ENCODE measurements around the gene CDKAL1. TPM values are rescaled to one million over a fixed set of nuclear protein-coding genes. Genes with fewer than 3 reads are reported as not detected.

The CDKAL1 gene
- polyA plus RNA-seq, 2 of the 4 experiments (the other 2 are of a cell fraction) = 4.7 to 8.3 TPM

DNA sequence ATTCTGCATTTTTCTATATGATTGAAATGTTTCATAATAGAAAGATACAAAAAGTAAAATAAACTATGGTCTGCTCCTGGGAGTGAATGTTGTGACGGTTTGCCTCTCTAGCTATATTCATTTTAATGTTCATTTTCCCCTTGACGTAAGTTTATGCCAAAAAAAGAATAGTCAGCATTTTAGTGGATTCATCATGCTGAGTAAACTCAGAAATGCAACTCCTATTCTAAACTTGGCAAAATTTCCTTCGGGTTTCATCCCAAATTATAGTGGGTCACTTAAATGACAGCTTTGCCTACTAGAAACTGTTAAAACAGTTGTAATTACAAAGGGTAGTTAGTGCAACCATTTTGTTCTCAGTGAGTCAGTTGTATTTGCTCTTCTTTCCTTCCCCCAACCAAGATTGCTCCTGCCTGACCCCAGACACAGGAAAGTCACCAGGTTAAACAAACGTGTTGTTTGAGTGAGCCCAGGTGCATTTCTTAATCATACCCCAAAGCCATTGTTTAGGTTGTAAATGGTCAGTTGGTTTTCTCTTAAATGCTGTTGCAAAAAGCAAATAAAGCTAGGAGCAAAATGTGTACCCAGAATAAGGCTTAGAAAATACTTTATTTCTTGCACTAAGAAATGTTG is 577.0 kb downstream of the CDKAL1 start:
- ChIA-PET POLR2A (no interaction called here), CTCF (interaction anchor here (0.6 kb wide), 2 partner anchors 22 to 23 kb away, joined by 3 to 4 read pairs; no protein-coding TSS in a partner anchor)
- FAIRE-seq (no peak), DNase-seq (ENCODE audit: low read depth in 1 of 2, low spot score in 1 of 2) (peak in 1 of 2 experiments; percentile 22), ATAC-seq (no peak)
- H3K27ac ChIP-seq = peak overlapping the region; percentile 39 to 82; a peak in 5 of 6 replicates
- TF ChIP-seq KDM5A (IDR thresholded peaks at IDR 0.05) (no peak), FOSB (CRISPR knock-in tag; IDR thresholded peaks at IDR 0.05) (no peak), NFE2L2 (conservative IDR thresholded peaks at IDR 0.05; ENCODE audit: low read length) (no peak), JUNB (IDR thresholded peaks at IDR 0.05) (peak; percentile 14; the same call in 1 of the 2 replicates), MAFK (IDR thresholded peaks at IDR 0.05; ENCODE audit: partially characterized antibody) (peak; percentile 90), CEBPB (IDR thresholded peaks at IDR 0.05) (peak in 1 of 2 experiments; percentile 30; a peak in 1 of 4 replicates), RARB (CRISPR knock-in tag; IDR thresholded peaks at IDR 0.05) (no peak), EP300 (IDR thresholded peaks at IDR 0.05) (peak; percentile 25 to 61; a peak in 3 of 5 replicates), SMC3 (IDR thresholded peaks at IDR 0.05) (peak; percentile 15; the same call in 1 of the 3 replicates)
- TF ChIP-seq, protein P1, sequence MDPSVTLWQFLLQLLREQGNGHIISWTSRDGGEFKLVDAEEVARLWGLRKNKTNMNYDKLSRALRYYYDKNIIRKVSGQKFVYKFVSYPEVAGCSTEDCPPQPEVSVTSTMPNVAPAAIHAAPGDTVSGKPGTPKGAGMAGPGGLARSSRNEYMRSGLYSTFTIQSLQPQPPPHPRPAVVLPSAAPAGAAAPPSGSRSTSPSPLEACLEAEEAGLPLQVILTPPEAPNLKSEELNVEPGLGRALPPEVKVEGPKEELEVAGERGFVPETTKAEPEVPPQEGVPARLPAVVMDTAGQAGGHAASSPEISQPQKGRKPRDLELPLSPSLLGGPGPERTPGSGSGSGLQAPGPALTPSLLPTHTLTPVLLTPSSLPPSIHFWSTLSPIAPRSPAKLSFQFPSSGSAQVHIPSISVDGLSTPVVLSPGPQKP (IDR thresholded peaks at IDR 0.05; ENCODE audit: low read depth, low read length) = no peak
- TF ChIP-seq, protein P2, sequence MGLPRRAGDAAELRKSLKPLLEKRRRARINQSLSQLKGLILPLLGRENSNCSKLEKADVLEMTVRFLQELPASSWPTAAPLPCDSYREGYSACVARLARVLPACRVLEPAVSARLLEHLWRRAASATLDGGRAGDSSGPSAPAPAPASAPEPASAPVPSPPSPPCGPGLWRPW (IDR thresholded peaks at IDR 0.05) = no peak
- no peak overlapping the region for H3K4me3 ChIP-seq
- H3K4me1 ChIP-seq = peaks cover 36% of the 10 kb centered on the region
- H3K9me3 ChIP-seq = no peaks in the 10 kb centered on the region
- WGBS (ENCODE audit: missing lambda C conversion rate) = 40% methylated on average over 4 of the region's 4 CpGs
- peak overlapping the region; percentile 43 for H3K4me2 ChIP-seq

DNA sequence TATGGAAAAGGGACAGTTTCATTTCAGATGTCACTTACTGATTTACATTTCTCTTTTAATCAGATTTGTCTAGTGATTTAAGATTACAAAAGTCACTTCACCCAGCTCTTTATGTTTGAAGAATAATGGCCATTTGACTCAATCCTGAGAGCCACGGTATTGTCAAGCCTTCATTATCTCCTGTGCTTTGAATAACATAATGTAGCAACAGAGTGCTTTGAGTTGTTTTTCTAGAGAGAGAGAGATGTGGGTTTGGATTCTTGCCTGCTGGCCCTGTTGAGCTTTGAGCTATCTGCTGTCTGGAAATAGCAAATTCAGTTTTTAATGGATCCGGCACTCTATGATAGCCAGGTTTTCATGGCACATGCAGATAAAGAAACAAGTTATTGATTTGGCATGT is 580.9 kb downstream of the CDKAL1 start:
- ChIA-PET POLR2A (no interaction called here), CTCF (interaction anchor here (1.5 kb wide), 1 partner anchor 110 kb away, joined by 3 read pairs; no protein-coding TSS in a partner anchor)
- no peak for ATAC-seq
- DNase-seq (ENCODE audit: low read depth in 1 of 2, low spot score in 1 of 2) = no peak
- Histone ChIP-seq H3K27ac (no peak overlapping the region), H3K4me2 (no peak overlapping the region), H3K4me1 (peaks cover 23% of the 10 kb centered on the region), H3K4me3 (no peak overlapping the region), H3K9me3 (no peaks in the 10 kb centered on the region)
- FAIRE-seq = no peak
- 74% methylated on average over 2 of the region's 2 CpGs for WGBS (ENCODE audit: missing lambda C conversion rate)
- TF ChIP-seq NFE2L2 (conservative IDR thresholded peaks at IDR 0.05; ENCODE audit: low read length) (no peak), HOXB13 (CRISPR knock-in tag; IDR thresholded peaks at IDR 0.05; ENCODE audit: low read depth) (no peak), CHD2 (IDR thresholded peaks at IDR 0.05; ENCODE audit: low read length, partially characterized antibody) (no peak), TFCP2L1 (CRISPR knock-in tag; IDR thresholded peaks at IDR 0.05) (no peak), MYC (IDR thresholded peaks at IDR 0.05; ENCODE audit: borderline replicate concordance, low read length) (no peak), EHMT2 (IDR thresholded peaks at IDR 0.05; ENCODE audit: low read depth) (no peak), CBX2 (IDR thresholded peaks at IDR 0.05; ENCODE audit: borderline replicate concordance, low read depth) (no peak), MAZ (IDR thresholded peaks at IDR 0.05; ENCODE audit: borderline replicate concordance, low read depth, low read length) (no peak), HDAC2 (IDR thresholded peaks at IDR 0.05) (no peak), JUN (IDR thresholded peaks at IDR 0.05) (no peak), FOSB (CRISPR knock-in tag; IDR thresholded peaks at IDR 0.05) (no peak), POLR2A (IDR thresholded peaks at IDR 0.05; ENCODE audit: low read length) (no peak), RARB (CRISPR knock-in tag; IDR thresholded peaks at IDR 0.05) (no peak), HEYL (CRISPR knock-in tag; IDR thresholded peaks at IDR 0.05) (no peak)
- TF ChIP-seq, protein P3, sequence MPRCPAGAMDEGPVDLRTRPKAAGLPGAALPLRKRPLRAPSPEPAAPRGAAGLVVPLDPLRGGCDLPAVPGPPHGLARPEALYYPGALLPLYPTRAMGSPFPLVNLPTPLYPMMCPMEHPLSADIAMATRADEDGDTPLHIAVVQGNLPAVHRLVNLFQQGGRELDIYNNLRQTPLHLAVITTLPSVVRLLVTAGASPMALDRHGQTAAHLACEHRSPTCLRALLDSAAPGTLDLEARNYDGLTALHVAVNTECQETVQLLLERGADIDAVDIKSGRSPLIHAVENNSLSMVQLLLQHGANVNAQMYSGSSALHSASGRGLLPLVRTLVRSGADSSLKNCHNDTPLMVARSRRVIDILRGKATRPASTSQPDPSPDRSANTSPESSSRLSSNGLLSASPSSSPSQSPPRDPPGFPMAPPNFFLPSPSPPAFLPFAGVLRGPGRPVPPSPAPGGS (IDR thresholded peaks at IDR 0.05) = no peak
